Osteocyte (in vitro differentiated cells): ENCODE measurements around the gene REC114. TPM values are rescaled to one million over a fixed set of nuclear protein-coding genes. Genes with fewer than 3 reads are reported as not detected.

Experiments used
- DNase-seq: peaks from one replicate; pipeline ENCODE4 v3.0.0; 2021; ENCODE audit warnings: mixed read lengths; ENCODE audit not compliant: unreplicated experiment; ENCODE audit errors: extremely low spot score
- H3K27ac Mint-ChIP-seq: one replicate; pipeline ENCODE4 v1.8.0; 2021; ENCODE audit warnings: mild to moderate bottlenecking, mixed read lengths; ENCODE audit not compliant: unreplicated experiment
- H3K27me3 Mint-ChIP-seq: one replicate; pipeline ENCODE4 v1.8.0; 2021; ENCODE audit warnings: mixed read lengths; ENCODE audit not compliant: unreplicated experiment
- H3K36me3 Mint-ChIP-seq: one replicate; pipeline ENCODE4 v1.8.0; 2021; ENCODE audit warnings: mixed read lengths; ENCODE audit not compliant: unreplicated experiment
- H3K4me1 Mint-ChIP-seq: one replicate; pipeline ENCODE4 v1.8.0; 2021; ENCODE audit warnings: mixed read lengths; ENCODE audit not compliant: unreplicated experiment
- H3K4me3 Mint-ChIP-seq: one replicate; pipeline ENCODE4 v1.8.0; 2021; ENCODE audit warnings: mild to moderate bottlenecking, moderate library complexity, mixed read lengths; ENCODE audit not compliant: unreplicated experiment
- H3K9me3 Mint-ChIP-seq: one replicate; pipeline ENCODE4 v1.8.0; 2021; ENCODE audit warnings: mixed read lengths; ENCODE audit not compliant: unreplicated experiment
- CTCF ChIP-seq: fragments of 200-600 bp; sonication (generic); IDR thresholded peaks from 2 replicates; pipeline ENCODE4 v1.5.0; 2021; ENCODE audit warnings: antibody characterized with exemption, mild to moderate bottlenecking, moderate library complexity
- total RNA-seq: library from RNA; stranded (reverse); gene quantifications from 2 replicates; pipeline ENCODE4 v1.2.1, GENCODE V29; 2021

The REC114 gene
- total RNA-seq, 1 donor from 2014 or later = not detected

- TF ChIP-seq CTCF = no peak
- H3K9me3 Mint-ChIP-seq = no peaks in the 10 kb centered on the region
- DNase-seq = no peak
- H3K27ac Mint-ChIP-seq = peak overlapping the region; percentile 41
- no peak overlapping the region for H3K4me3 Mint-ChIP-seq
- H3K27me3 Mint-ChIP-seq = no peaks in the 10 kb centered on the region
- peaks cover 7% of the 10 kb centered on the region for H3K36me3 Mint-ChIP-seq
- peaks cover 47% of the 10 kb centered on the region for H3K4me1 Mint-ChIP-seq
Observed at GRCh38 chr15:73599934-73600333, 157.0 kb downstream of the REC114 start.

GRCh38 chr15:73600413-73601335, 157.7 kb downstream of the REC114 start:
- no peaks in the 10 kb centered on the region for H3K9me3 Mint-ChIP-seq
- H3K36me3 Mint-ChIP-seq = peaks cover 7% of the 10 kb centered on the region
- H3K4me1 Mint-ChIP-seq = peaks cover 45% of the 10 kb centered on the region
- TF ChIP-seq CTCF = no peak
- no peak overlapping the region for H3K4me3 Mint-ChIP-seq
- DNase-seq = no peak
- no peak overlapping the region for H3K27ac Mint-ChIP-seq
- no peaks in the 10 kb centered on the region for H3K27me3 Mint-ChIP-seq

GRCh38 chr15:73601451-73602445, 158.8 kb downstream of the REC114 start:
- H3K36me3 Mint-ChIP-seq = peaks cover 7% of the 10 kb centered on the region
- no peaks in the 10 kb centered on the region for H3K27me3 Mint-ChIP-seq
- H3K4me3 Mint-ChIP-seq = no peak overlapping the region
- H3K9me3 Mint-ChIP-seq = no peaks in the 10 kb centered on the region
- no peak for TF ChIP-seq CTCF
- DNase-seq = no peak
- H3K27ac Mint-ChIP-seq = no peak overlapping the region
- H3K4me1 Mint-ChIP-seq = peaks cover 42% of the 10 kb centered on the region

GRCh38 chr15:73602446-73602843, 159.5 kb downstream of the REC114 start:
- peaks cover 7% of the 10 kb centered on the region for H3K36me3 Mint-ChIP-seq
- no peak for DNase-seq
- H3K27me3 Mint-ChIP-seq = no peaks in the 10 kb centered on the region
- no peak overlapping the region for H3K27ac Mint-ChIP-seq
- TF ChIP-seq CTCF = no peak
- H3K4me1 Mint-ChIP-seq = peaks cover 42% of the 10 kb centered on the region
- no peak overlapping the region for H3K4me3 Mint-ChIP-seq
- H3K9me3 Mint-ChIP-seq = no peaks in the 10 kb centered on the region
